NCI-H1048 (cell line): ENCODE results near the gene RPS6KC1.
"Not testable (repeated sequence)": the region's sequence is repeated elsewhere in the genome, so short reads cannot be mapped to it uniquely, and the experiment has no call there.

Experiments used
- DNase-seq: peaks from one replicate; lab custom pipeline; 2025; lab: John Stamatoyannopoulos, UW

Gene RPS6KC1

GRCh38 chr1:213159376-213159775 is 108.3 kb downstream of the RPS6KC1 start:
- DNase-seq = no peak

- DNase-seq = not testable (repeated sequence)
These were observed 109.4 kb downstream of the RPS6KC1 start for GRCh38 chr1:213160442-213160841.

DNA sequence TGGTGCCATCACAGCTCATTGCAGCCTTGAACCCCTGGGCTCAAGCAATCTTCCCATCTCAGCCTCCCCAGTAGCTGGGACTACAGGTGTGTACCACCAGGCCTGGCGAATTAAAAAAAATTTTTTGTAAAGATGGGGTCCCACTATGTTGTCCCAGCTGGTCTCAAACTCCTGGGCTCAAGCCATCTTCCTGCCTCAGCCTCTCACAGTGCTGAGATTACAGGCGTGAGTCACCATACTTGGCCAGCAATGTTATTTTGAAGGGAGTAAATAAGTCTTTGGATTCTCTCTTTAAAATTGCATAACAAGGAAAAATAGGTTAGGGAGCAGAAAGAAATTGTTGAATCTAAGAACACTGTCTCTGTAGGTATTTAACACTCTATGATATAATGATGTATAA is 111.3 kb downstream of the RPS6KC1 start:
- DNase-seq = no peak

GRCh38 chr1:213162862-213163261 is 111.8 kb downstream of the RPS6KC1 start:
- DNase-seq = no peak

- no peak for DNase-seq
These were observed 112.3 kb downstream of the RPS6KC1 start for GRCh38 chr1:213163278-213163711.

- no peak for DNase-seq
These were observed 113.5 kb downstream of the RPS6KC1 start for GRCh38 chr1:213164561-213164960.

DNA sequence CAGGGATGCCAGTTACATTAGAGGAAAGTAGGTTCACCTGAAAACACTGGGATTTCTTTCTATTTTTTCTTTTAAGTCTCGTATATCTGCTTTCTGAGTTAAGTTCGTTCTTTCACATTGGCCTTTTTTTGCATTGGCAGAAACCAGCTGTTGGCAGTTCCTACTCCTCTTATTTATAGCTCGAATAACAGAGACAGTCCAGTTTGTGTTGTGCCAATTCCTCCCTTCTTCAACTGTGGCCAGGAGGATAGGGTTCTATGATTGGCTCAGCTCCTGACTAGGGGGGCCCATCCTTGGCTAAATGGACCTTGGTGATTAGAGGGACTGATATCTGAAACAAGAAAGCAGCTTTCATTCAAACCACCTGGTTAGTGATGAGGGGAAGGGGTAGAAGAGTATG is 115.8 kb downstream of the RPS6KC1 start:
- no peak for DNase-seq

DNA sequence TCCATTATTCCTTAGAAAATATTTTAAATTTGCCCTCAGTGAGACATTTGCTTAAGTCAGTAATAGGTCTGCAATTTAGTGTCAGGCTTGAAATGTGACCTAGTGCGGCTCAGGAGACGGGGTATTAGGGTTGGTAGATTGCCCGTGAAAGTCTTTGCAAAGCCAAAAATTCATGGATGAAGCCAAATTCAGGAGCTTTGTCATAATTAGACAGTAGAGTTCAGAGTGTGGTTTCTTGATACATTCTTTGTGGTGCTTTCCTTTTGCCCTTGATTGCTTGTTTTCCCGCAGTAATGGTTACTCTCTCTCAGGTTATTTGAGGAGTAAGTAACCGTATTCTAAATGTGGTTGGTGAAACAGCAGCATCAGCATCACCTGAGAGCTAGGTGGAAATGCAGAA is 120.7 kb downstream of the RPS6KC1 start:
- no peak for DNase-seq

- no peak for DNase-seq
These were observed 125.3 kb downstream of the RPS6KC1 start for GRCh38 chr1:213176341-213176740.

- DNase-seq = no peak
These were observed 128.7 kb downstream of the RPS6KC1 start for GRCh38 chr1:213179784-213180183.

- DNase-seq = no peak
These were observed 129.8 kb downstream of the RPS6KC1 start for GRCh38 chr1:213180833-213181232.

DNA sequence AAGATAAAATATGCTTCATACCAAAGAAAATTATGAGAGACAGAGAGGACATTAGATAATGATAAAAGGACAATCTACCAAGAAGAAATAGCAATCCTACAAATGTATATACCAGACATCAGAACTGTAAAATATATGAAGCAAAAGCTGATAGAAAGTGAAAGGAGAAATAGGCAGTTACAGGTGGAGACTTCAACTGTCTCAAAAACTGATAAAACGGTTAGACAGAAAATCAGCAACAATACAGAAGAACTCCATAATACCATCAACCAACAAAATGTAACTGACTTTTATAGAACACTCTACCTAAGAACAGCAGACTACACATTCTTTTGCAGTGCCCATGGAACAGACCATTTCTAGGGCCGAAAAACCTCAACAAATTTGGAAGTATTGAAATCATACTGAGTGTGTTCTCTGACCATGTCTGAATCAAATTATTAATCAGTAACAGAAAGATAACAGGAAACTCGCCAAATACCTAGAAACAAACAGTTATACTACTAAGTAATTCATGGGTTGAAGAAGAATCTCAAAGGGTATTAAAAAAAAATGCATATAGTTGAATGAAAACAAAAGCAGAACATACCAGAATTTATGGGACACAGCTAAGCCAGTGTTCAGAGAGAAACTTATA is 132.1 kb downstream of the RPS6KC1 start:
- no peak for DNase-seq

- no peak for DNase-seq
These were observed 135.1 kb downstream of the RPS6KC1 start for GRCh38 chr1:213186168-213186567.

- no peak for DNase-seq
These were observed 141.0 kb downstream of the RPS6KC1 start for GRCh38 chr1:213192026-213192425.

DNA sequence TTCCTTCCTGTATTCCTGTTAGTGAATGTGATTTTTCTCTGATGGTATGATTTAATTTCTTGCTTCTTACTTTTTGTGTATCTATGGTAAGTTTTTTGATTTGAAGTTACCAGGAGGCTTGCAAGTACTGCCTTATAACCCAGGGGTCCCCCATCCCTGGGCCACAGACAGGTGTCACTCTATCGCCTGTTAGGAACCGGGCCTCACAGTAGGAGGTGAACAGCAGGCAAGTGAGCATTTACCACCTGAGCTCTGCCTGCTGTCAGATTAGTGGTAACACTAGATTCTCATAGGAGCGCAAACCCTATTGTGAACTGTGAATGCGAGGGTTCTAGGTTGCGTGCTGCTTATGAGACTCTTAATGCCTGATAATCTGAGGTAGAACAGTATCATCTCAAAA is 143.3 kb downstream of the RPS6KC1 start:
- no peak for DNase-seq

GRCh38 chr1:213194855-213195254 is 143.8 kb downstream of the RPS6KC1 start:
- DNase-seq = no peak

DNA sequence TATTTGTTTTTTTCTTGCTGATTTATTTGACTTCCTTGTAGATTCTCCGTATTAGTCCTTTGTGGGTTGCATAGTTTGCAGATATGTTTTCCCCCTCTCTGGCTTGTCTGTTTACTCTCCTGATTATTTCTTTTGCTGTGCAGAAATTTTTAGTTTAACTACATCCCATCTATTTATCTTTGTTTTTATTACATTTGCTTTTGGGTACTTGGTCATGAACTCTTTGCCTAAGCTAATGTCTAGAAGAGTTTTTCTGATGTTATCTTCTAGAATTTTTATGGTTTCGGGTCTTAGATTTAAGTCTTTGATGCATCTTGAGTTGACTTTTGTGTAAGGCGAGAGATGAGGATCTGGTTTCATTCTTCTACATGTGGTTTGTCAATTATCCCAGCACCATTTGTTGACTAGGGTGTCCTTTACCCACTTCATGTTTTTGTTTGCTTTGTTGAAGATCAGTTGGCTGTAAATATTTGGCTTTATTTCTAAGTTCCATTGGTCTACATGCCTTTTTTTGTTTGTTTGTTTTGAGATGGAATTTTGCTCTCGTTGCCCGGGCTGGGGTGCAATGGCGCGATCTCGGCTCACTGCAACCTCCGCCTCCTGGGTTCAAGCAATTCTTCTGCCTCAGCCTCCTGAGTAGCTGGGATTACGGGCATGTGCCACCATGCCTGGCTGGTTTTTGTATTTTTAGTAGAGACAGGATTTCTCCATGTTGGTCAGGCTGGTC is 145.4 kb downstream of the RPS6KC1 start:
- DNase-seq = not testable (repeated sequence)

- DNase-seq = no peak
These were observed 149.6 kb downstream of the RPS6KC1 start for GRCh38 chr1:213200630-213201029.

- DNase-seq = no peak
These were observed 150.5 kb downstream of the RPS6KC1 start for GRCh38 chr1:213201380-213202155.

DNA sequence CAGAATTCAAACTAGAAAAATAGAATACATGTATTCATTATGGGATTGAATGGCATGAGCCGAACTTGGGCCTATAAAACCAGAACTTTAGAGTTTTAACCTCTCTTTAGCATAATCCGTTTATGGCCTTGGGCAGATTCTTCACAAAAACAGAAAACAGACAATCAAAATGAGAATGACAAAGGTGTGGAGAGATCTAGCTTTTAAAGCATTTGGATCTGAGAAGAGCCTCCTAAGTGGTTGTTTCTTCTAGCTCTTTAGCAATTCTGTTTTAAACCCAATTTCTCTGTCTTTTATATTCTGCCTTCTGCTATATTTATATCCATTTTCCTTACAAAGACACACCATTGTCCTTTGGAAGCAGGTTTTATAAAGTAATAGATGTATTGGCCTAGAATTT is 160.2 kb downstream of the RPS6KC1 start:
- DNase-seq = no peak

GRCh38 chr1:213219076-213219475 is 168.0 kb downstream of the RPS6KC1 start:
- not testable (repeated sequence) for DNase-seq

- DNase-seq = no peak
These were observed 170.2 kb downstream of the RPS6KC1 start for GRCh38 chr1:213221209-213221608.

DNA sequence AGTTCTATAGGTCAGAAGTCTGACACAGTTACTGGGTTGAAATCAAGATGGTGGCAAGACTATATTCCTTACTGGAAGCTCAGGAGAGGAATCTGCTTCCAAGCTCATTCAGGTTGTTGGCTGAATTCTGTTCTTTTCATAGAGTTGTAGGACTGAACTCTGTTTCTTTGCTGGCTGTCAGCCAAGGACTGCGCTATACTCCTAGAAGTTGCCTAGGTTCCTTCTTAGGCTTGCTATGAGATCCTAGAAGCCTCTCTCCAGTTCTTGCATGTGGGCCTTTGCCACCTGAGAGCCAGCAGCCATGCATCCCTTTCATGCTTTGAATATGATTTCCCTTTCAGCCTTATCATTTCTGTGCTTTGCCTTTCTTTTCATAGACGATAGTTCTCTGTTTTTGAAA is 176.4 kb downstream of the RPS6KC1 start:
- DNase-seq = no peak
